K562 (cell line): ENCODE measurements around the gene ARL16. TPM values are rescaled to one million over a fixed set of nuclear protein-coding genes. Genes with fewer than 3 reads are reported as not detected.

Experiments
- CHD1 ChIP-seq: fragments of 200-600 bp; sonication (generic); IDR thresholded peaks from one replicate; pipeline ENCODE4 v1.6.1; 2012; ENCODE audit warnings: mild to moderate bottlenecking, moderate library complexity, low read length, inconsistent platforms
- GTF2B ChIP-seq: IDR thresholded peaks from 2 replicates; pipeline ENCODE4 v1.6.1; 2011; ENCODE audit not compliant: insufficient read length; ENCODE audit errors: extremely low read depth
- HLTF ChIP-seq: fragments of 450-650 bp; IDR thresholded peaks from 2 replicates; pipeline ENCODE4 v1.6.1; 2016
- ILK ChIP-seq: fragments of 450-650 bp; IDR thresholded peaks from 2 replicates; pipeline ENCODE4 v1.6.1; 2016; ENCODE audit warnings: missing genetic modification characterization, low read depth, mild to moderate bottlenecking, missing compliant biosample characterization, moderate library complexity, borderline replicate concordance
- KLF16 ChIP-seq: IDR thresholded peaks from 2 replicates; pipeline ENCODE4 v1.6.1; 2016; ENCODE audit warnings: antibody characterized with exemption
- NCOA1 ChIP-seq: fragments of 450-650 bp; IDR thresholded peaks from 2 replicates; pipeline ENCODE4 v1.6.1; 2016; ENCODE audit warnings: low read depth
- PRMT5 ChIP-seq: sonication (generic); formaldehyde crosslinking; IDR thresholded peaks from 2 replicates; pipeline ENCODE4 v1.5.0; 2020; ENCODE audit warnings: missing genetic modification reagents
- RBBP5 ChIP-seq: fragments of 200-600 bp; sonication (generic); IDR thresholded peaks from 2 replicates; pipeline ENCODE4 v1.6.1; 2012; ENCODE audit warnings: borderline replicate concordance, mild to moderate bottlenecking, low read length, control low read depth, inconsistent platforms; ENCODE audit not compliant: insufficient read depth, poor library complexity, severe bottlenecking
- RBM15 ChIP-seq: fragments of 200-400 bp; formaldehyde crosslinking; IDR thresholded peaks from 2 replicates; pipeline ENCODE4 v1.6.1; 2018; ENCODE audit warnings: mild to moderate bottlenecking, low read length, moderate library complexity; ENCODE audit not compliant: insufficient read depth
- RUNX1 ChIP-seq: sonication (generic); IDR thresholded peaks from 2 replicates; pipeline ENCODE4 v1.6.1; 2016; ENCODE audit warnings: antibody characterized with exemption, low read depth
- SLC30A9 ChIP-seq: fragments of 250-450 bp; sonication (Bioruptor Pico); IDR thresholded peaks from 2 replicates; pipeline ENCODE4 v1.8.0; 2022; ENCODE audit warnings: mild to moderate bottlenecking, moderate library complexity
- SMAD1 ChIP-seq: fragments of 150-350 bp; IDR thresholded peaks from 2 replicates; pipeline ENCODE4 v1.6.1; 2014; ENCODE audit warnings: low read length, low read depth; ENCODE audit not compliant: partially characterized antibody
- ZFPM2 ChIP-seq: fragments of 250-450 bp; sonication (Bioruptor Pico); IDR thresholded peaks from 2 replicates; pipeline ENCODE4 v1.5.1; 2022; ENCODE audit warnings: mild to moderate bottlenecking
- ZFX ChIP-seq: sonication (generic); formaldehyde crosslinking; IDR thresholded peaks from 2 replicates; pipeline ENCODE4 v1.8.0; 2022; ENCODE audit warnings: mild to moderate bottlenecking, missing genetic modification reagents, moderate library complexity
- ZNF184 ChIP-seq: sonication (generic); formaldehyde crosslinking; IDR thresholded peaks from 2 replicates; pipeline ENCODE4 v1.5.0; 2020; ENCODE audit warnings: missing genetic modification reagents
- ZNF324 ChIP-seq: fragments of 250-450 bp; sonication (Bioruptor Pico); IDR thresholded peaks from 2 replicates; pipeline ENCODE4 v1.4.0; 2020; ENCODE audit warnings: mild to moderate bottlenecking
- ZNF384 ChIP-seq: IDR thresholded peaks from 2 replicates; pipeline ENCODE4 v1.6.1; 2012; ENCODE audit warnings: low read depth, low read length, improper control_type of control experiment
- ZNF589 ChIP-seq: fragments of 200-800 bp; sonication (Bioruptor generic); IDR thresholded peaks from 2 replicates; pipeline ENCODE4 v1.6.1; 2016; ENCODE audit warnings: low read depth, missing genetic modification characterization, missing compliant biosample characterization
- polyA plus RNA-seq, 8 experiments: library from polyadenylated mRNA; depleted of rRNA in 4 of 8; stranded (reverse) in 5 of 8; unstranded in 3 of 8; fragments of >200 nt; fragmentation: Nextera tagmentation in 2 of 8; fragmentation: Illumina TruSeq in 1 of 8; extraction: Ambion mirVana in 2 of 8; extraction: Trizol in 1 of 8; gene quantifications; 2 replicates each; pipeline versions ENCODE4 v1.2.1 to v1.2.3, GENCODE V29; 2011 to 2014; ENCODE audit warnings: inconsistent platforms in 1 of 8, missing spikeins in 1 of 8
- total RNA-seq, 7 experiments: library from RNA; depleted of rRNA in 6 of 7; stranded (reverse); fragments of >200 nt in 6 of 7; fragmentation: Illumina TruSeq in 2 of 7; extraction: Trizol in 2 of 7; gene quantifications; 2 replicates each; pipeline versions ENCODE4 v1.2.1 to v1.2.3, GENCODE V29; 2011 to 2021; ENCODE audit warnings: low replicate concordance in 1 of 7
- TF ChIP-seq, protein P1 (sequence below): sonication (generic); formaldehyde crosslinking; IDR thresholded peaks from 2 replicates; pipeline ENCODE4 v1.8.1; 2023; ENCODE audit warnings: missing genetic modification reagents, mild to moderate bottlenecking, borderline replicate concordance
- TF ChIP-seq, protein P2 (sequence below): fragments of 250-450 bp; sonication (Bioruptor Pico); IDR thresholded peaks from 2 replicates; pipeline ENCODE4 v1.4.0; 2020
- TF ChIP-seq, protein P3 (sequence below): sonication (generic); formaldehyde crosslinking; IDR thresholded peaks from 2 replicates; pipeline ENCODE4 v1.8.1; 2023; ENCODE audit warnings: mild to moderate bottlenecking, missing genetic modification reagents

ARL16 gene
- total and polyA plus RNA-seq, 9 of the 15 experiments (the other 6 are each of a cell fraction or from before 2014, with no cell fraction given) = 5.4 to 32.4 (median 22.6) TPM

DNA sequence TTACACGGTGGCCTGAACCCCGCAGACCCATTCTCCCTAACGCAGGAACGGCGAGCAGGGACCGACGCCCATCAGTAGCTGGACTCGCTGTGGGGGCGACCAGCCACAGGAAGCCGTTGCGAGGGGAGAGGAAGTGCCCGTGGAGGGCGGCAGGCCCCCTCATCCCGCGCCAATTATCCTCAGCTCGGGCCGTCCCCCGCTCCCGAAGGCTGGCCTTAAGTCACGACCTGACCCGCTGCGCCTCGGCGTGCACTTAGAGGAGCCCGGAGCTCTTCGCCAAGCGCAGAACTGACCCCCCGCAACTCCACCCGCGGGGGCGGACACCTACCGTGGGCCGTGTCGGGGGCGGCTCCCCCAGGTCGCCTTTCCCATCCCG lies 401 bp downstream of the ARL16 start (continued):
- TF ChIP-seq, protein P1, sequence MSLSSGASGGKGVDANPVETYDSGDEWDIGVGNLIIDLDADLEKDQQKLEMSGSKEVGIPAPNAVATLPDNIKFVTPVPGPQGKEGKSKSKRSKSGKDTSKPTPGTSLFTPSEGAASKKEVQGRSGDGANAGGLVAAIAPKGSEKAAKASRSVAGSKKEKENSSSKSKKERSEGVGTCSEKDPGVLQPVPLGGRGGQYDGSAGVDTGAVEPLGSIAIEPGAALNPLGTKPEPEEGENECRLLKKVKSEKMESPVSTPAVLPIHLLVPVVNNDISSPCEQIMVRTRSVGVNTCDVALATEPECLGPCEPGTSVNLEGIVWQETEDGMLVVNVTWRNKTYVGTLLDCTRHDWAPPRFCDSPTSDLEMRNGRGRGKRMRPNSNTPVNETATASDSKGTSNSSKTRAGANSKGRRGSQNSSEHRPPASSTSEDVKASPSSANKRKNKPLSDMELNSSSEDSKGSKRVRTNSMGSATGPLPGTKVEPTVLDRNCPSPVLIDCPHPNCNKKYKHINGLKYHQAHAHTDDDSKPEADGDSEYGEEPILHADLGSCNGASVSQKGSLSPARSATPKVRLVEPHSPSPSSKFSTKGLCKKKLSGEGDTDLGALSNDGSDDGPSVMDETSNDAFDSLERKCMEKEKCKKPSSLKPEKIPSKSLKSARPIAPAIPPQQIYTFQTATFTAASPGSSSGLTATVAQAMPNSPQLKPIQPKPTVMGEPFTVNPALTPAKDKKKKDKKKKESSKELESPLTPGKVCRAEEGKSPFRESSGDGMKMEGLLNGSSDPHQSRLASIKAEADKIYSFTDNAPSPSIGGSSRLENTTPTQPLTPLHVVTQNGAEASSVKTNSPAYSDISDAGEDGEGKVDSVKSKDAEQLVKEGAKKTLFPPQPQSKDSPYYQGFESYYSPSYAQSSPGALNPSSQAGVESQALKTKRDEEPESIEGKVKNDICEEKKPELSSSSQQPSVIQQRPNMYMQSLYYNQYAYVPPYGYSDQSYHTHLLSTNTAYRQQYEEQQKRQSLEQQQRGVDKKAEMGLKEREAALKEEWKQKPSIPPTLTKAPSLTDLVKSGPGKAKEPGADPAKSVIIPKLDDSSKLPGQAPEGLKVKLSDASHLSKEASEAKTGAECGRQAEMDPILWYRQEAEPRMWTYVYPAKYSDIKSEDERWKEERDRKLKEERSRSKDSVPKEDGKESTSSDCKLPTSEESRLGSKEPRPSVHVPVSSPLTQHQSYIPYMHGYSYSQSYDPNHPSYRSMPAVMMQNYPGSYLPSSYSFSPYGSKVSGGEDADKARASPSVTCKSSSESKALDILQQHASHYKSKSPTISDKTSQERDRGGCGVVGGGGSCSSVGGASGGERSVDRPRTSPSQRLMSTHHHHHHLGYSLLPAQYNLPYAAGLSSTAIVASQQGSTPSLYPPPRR (CRISPR knock-in tag) = no peak
- TF ChIP-seq ZNF184 (CRISPR knock-in tag) (no peak), GTF2B (no peak), RUNX1 (no peak), ZFPM2 (CRISPR knock-in tag) (no peak), CHD1 (peak; percentile 33), RBBP5 (peak; percentile 43), SMAD1 (no peak), KLF16 (no peak), ZFX (CRISPR knock-in tag) (no peak), ZNF384 (no peak), ZNF589 (CRISPR knock-in tag) (no peak), PRMT5 (CRISPR knock-in tag) (no peak), RBM15 (0 out of 2 replicates have a peak, but pooled peaks have one; percentile 24), ILK (tag) (no peak), SLC30A9 (no peak), ZNF324 (CRISPR knock-in tag) (no peak), HLTF (0 out of 2 replicates have a peak, but pooled peaks have one; percentile 39), NCOA1 (0 out of 2 replicates have a peak, but pooled peaks have one; percentile 22)
- TF ChIP-seq, protein P2, sequence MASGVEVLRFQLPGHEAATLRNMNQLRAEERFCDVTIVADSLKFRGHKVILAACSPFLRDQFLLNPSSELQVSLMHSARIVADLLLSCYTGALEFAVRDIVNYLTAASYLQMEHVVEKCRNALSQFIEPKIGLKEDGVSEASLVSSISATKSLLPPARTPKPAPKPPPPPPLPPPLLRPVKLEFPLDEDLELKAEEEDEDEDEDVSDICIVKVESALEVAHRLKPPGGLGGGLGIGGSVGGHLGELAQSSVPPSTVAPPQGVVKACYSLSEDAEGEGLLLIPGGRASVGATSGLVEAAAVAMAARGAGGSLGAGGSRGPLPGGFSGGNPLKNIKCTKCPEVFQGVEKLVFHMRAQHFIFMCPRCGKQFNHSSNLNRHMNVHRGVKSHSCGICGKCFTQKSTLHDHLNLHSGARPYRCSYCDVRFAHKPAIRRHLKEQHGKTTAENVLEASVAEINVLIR (CRISPR knock-in tag) = no peak
- TF ChIP-seq, protein P3, sequence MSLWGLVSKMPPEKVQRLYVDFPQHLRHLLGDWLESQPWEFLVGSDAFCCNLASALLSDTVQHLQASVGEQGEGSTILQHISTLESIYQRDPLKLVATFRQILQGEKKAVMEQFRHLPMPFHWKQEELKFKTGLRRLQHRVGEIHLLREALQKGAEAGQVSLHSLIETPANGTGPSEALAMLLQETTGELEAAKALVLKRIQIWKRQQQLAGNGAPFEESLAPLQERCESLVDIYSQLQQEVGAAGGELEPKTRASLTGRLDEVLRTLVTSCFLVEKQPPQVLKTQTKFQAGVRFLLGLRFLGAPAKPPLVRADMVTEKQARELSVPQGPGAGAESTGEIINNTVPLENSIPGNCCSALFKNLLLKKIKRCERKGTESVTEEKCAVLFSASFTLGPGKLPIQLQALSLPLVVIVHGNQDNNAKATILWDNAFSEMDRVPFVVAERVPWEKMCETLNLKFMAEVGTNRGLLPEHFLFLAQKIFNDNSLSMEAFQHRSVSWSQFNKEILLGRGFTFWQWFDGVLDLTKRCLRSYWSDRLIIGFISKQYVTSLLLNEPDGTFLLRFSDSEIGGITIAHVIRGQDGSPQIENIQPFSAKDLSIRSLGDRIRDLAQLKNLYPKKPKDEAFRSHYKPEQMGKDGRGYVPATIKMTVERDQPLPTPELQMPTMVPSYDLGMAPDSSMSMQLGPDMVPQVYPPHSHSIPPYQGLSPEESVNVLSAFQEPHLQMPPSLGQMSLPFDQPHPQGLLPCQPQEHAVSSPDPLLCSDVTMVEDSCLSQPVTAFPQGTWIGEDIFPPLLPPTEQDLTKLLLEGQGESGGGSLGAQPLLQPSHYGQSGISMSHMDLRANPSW (CRISPR knock-in tag) = no peak
